HuH-7 (cell line): ENCODE results near the gene MYO3B.

Experiments used
- DNase-seq: peaks from one replicate; pipeline ENCODE4 v3.0.0; 2011; ENCODE audit warnings: low spot score

MYO3B gene

DNA sequence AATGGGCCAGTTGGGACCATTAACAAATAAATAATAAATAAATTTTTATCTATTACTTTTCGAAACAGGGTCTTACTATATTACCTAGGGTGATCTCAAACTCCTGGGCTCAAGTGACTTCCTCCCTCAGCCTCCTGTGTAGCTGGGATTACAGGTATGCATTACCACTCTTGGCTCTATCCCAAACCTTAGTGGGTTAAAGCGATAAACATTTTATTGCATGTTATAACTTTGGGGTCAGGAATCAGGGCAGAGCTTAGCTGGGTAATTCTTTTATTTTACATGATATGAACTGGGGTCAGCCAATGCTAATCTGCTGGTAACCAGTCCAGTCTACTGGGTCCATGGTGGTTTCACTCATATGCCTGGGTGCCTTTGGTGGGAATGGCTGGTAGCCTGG is 127.8 kb downstream of the MYO3B start:
- no peak for DNase-seq

DNA sequence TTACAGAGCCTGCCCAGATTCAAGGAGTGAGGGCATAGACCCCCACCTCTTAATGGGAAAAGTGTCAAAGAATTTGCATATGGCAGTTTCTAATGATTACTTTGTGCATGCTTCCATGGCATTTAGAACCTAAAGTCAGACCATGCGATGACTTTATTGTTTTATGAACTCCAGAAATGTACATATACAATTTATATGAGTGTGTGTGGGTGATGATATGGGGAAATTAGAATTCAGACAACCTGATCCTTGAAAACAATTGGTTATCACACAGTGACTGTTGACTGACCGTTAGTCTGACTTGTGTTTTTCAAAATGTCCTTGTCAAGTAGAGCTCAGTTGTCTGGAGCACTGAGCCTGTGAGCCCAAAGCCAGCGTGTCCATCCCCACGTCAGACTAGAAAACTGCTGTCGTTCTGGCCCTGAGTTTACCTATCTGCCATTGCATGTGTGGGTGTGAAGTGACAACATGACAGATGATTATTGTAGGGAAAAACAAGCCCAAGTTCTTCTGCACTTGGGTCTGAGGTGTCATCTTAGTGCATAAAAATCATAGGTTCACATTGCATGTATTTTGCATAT is 128.4 kb downstream of the MYO3B start:
- no peak for DNase-seq

DNA sequence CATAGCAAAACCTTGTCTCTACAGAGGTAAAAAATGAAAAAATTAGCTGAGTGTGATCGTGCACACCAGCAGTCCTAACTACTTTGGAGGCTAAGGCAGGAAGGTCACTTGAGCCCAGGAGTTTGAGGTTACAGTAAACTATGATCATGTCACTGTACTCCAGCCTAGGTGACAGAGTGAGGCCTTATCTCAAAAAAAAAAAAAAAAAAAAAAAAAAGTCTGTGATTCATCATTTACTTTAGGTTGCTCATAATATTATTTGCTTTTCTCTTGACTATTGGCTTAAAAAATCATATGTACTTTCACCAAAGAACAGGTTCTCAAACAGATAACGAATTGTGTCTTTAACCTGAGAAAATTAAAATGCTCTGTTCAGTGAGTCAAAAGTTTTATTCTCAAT is 129.1 kb downstream of the MYO3B start:
- no peak for DNase-seq

DNA sequence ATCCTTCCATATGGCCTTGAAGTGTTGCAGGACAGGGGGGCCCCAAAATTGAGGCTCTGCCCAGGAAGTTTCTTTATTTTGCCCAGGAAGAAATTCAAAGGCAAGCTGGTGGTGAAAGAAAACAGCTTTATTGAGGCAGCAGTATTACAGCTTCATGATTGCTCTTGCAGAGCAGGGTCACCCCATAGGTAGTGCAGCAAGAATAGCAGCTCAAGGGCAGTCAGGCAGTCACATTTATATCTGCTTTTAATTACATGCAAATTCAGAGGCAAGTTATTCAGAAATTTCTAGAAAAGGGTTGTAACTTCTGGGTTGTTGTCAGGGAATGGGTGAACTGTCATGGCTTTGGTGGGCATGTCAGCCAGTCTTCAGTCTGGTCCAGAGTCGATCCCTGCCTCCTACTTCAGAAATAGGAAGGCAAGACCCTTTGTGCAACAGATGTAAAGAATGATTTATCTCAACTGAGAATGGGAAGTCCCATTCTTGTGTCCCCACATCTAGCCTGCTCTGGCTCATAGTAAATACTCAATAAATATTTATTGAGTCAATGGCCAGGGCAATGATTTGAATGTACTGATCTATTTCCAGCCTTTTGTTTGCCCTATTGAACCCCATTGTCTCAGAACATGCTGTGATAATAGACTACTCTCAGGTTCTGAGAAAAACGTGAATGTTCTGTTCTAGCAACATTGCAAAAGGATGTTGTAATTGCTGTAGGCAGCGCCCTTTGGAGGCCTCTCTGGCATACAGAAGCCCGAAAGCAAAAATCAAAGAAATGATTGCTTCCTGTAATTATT is 129.8 kb downstream of the MYO3B start:
- no peak for DNase-seq

DNA sequence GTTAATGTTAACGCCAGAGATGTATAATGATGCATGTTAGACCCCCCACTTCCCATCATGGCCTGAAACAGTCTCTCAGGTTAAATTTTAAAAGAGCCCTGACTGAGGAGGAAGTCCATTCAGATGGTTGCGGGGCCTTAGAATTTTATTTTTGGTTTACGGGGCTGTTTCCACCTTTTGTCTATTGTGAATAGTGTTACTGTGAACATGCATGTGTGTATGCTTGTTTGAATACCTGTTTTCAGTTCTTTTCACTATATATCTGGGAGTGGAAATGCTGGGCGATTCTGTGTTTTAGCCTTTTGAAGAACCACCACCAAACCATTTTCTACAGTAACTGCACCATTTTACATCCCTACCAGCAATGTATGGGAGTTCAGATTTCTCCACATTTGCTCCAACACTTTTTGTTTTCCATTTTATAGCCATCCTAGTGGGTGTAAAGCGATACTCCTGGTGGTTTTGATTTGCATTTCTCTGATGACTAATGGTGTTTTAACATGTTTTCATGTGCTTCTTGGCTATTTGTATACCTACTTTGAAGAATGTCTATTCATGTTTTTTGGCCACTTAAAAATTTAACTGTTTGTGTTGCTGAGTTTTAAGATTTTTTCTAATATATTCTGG is 133.0 kb downstream of the MYO3B start:
- DNase-seq: no peak

DNA sequence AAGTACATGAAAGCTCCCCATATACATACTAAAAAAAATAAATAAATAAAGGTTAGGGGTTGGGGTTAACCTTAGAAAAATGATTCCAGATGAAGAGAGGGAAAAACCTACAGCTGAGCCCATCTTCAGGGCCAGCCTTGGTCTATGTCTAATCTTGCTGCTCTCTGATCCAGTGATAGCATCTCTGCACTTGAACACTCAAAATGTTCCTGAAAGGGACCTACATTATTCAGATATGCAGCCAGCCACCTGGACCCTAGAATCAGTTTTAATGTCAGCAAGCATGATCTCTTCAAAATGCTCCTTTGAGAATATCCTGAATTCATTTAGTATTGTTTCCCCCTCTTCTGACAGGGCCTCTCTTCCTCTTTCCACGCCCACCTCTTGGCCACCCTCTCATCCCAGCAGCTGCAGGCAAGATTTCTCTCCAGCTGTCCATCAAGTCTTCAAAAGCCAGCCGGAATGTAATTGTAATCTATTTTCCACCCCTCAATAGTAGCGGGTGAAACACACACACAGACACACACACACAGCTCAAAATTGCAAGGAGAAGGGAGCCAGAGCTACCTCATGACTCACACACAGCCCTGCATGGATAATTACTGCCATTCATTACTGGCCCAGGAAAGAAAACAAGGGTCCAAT is 135.5 kb downstream of the MYO3B start:
- DNase-seq: no peak

DNA sequence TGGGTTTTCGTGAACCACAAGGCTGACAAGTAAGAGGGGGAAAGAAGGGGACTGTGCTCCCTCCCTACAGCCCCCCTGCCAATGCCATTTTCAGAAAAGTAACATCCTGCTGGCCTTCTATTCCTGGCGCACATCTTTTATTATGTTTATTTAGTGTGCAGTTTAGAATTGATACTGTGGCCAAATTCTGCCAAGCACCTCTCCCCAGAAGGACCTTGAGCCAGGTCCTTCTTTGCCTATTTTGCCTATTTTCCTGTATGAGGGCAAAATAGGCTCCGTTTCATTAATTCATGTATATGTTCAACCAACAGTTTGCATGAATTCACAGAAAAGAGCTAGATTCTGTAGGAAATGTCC is 136.0 kb downstream of the MYO3B start:
- DNase-seq: no peak

DNA sequence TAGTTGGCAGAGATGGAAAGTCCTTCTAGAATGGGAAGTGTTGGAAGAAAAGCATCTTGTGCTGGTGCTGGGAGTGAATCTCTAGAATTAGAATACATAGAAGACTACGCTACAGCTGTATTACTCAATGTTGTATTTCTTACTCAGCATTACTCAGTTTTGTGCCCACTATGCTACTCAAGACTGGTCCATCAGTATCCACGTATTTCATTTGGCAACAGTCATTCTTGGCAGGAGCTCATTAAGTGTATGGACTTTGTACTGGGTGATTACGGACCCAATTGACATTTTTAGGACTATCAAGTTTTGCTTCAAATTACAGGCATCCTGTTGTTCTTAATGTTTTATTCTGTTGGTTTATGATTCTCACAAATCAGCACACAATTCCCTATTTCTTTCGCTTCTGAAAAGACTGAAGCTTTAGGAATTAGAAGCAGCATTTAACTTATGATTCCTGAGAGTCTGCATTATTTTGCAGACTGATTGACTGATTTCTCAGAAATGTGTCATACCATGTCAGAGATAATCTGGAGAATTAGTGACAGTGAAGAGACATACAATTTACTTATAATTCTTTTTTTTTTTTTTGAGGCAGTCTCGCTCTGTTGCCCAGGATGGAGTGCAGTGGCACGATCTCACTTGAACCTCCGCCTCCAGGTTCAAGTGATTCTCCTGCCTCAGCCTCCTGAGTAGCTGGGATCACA is 136.9 kb downstream of the MYO3B start:
- DNase-seq: no peak

DNA sequence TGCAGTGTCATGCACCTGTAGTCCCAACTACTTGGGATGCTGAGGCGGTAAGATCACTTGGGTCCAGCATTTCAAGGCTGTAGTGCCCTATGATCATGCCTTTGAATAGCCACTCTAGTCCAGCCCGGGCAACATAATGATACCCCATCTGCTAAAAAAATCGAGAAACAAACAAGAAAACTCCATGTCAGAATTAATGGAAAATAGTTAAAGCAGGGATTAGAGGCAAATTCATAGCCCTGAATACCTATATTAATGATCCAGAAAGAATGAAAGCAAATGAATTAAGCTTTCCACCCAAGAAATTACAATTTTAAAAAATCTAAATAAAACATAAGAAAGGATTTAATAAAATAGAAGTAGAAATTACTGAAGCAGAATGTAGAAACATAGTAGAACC is 143.0 kb downstream of the MYO3B start:
- DNase-seq: no peak

DNA sequence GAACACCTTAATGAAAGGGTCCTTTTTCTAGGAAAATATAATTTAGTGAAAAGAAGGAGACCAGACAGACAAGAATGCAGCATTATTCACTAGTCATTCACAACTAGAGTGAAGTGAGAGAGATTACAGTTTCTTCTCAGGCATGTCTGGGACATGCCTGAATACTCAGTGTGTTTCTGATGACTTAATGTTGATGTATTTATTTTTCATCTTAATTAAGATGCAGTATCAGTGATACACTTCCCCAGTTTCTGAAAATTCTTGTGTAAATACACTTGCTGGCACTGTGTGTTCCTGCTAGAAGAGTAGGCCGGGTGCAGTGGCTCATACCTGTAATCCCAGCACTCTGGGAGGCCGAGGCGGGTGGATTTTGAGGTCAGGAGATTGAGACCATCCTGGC is 143.6 kb downstream of the MYO3B start:
- DNase-seq: no peak

DNA sequence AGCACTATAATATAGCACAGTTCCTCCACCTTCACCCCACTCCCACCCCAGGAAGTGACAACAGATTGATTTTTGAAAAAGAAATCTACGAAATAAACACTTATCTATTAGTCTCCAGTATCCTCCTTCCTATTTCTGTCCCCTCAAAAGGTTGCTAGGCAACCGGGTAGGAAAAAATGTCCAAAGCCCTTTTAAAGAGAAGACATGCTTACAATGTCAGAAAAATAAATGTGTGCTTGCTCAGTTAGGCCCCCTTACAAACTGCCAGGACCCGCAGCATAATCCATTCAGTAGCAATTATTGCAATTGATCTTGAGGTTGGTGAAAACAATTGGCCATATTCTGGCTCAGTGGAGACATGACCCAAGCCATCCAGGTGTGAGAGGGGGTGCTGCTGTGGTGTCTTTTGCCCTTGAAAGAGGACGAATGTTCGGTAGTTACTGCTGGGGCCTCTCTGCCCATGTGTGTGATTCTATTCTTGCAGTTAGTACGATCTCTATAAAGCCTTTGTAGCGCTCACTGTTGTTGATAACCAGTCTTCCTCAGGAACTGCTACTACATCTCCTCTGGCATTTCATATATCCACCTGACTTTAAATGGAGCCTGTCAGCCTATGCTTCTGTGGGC is 144.3 kb downstream of the MYO3B start:
- DNase-seq: no peak

DNA sequence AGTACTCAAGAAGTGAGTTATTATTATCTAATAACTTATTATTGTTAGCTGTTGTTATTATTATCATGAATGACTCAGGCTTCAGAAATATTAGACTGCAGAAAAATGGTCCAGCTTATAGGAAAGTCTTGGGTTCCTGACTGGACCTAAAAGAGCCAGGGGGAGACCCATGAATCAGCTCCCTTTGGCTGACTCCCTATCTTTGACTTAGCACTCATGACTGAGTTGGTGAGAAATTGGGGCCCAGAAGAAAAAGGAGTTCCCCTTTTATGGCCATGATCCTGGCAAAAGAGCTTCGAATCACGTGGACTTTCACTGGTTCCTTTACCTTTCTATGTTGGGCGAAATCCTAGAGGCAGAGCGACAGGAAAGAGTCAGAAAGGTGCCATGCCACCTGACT is 145.8 kb downstream of the MYO3B start:
- no peak for DNase-seq

DNA sequence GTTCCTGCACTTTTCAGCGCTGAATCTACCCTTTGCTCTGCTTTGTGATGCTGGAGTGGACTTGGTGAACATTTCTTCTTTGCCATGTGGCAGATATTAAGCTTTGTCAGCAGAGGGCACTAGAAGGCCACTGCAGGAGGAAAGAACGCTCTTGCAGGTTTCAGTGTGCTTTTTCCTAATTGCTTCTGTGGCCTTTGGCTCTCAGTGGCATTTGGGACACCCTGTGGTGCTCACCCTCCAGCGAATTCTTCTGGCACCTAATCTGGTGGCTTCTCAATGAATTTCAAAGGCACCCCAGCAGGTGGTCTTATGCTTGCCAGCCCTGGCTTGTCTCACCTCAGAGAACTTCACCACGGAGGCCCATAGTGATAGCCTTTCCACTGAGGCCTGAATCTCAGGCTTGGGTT is 146.7 kb downstream of the MYO3B start:
- peak; percentile 39 for DNase-seq

DNA sequence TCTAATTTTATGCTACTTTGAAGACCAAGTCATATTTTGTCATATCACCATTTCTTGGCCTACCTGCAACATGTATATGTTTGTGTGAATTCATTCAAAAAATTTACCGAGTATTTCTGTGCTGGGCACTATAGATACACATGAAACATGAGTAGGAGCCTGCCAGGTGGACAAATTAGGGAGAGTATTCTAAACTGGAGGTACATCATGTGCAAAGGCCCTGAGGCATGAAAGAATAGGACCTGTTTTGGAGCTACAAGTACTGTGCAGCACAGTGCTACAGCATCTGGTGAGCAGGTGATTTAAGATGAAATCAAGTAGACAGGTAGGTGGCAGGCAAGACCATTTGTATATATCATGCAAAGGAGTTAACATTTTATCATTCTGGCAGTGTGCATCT is 152.9 kb downstream of the MYO3B start:
- DNase-seq: no peak

DNA sequence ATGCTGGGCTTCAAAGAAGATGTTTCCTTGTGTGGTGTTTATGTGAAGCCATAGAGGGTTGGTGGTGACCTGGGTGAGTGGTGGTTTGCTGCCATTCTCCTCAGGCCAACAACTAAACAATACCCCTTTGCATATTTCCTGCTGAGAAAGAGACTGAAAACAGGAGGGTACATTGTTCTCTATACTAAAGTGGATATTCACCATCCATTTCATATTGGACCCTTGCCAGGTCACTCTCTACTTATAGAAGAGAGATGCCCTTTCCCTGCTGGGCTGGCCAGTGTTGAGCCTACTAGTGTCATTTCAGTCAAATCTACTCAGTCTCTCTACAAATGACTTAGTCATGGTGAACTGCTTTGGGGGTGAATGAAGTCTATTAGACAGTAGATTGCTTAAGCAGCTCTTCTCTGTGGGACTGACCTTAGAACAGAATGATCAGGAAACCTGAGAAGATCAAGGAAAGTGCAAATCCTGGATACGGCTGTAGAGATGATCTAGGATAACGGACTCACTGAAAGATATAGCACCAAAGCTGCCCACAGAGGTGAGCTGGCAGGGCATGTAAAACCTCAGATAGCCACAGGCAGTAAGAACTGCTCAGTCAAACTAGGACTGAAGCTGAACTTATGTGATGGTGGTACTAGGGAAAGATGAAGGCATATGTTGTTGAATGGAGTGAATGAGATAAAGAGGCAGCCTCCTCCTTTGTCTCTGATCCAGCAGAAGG is 154.9 kb downstream of the MYO3B start:
- no peak for DNase-seq

DNA sequence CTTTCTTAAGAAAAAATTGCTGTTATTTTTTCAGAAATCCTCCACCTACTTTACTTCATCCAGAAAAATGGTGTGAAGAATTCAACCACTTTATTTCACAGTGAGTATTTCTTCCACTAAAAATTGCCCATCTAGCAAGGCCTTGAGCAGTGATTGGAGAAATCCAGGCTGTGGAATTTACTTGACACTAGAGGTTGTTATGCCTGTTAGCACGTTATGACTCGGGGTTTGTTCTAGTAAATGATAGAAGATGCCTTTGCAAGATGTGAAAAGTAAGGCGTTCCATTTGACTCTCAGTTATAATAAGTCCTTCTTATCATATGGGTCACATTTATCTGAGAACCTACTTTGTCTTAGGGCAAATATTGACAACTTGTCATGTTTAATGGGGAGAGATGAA is 157.4 kb downstream of the MYO3B start:
- DNase-seq: no peak

DNA sequence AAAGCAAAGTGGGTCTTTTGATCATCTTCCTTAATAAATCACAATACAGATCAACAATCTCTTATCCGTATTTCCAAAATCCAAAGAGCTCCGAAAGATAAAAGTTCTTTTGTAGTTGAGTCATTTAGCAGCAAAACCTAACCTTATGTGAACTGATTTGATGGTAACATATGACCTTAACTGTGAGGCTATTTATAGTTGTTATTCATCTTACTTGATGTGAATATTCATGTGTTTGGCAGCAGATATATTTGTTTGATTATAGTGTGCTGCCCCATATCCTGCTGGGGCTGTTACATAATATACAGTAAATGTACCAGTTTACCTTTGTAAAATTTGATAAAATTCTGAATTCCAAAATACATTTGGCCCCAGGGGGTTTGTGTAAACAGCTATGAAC is 158.5 kb downstream of the MYO3B start:
- DNase-seq: no peak

DNA sequence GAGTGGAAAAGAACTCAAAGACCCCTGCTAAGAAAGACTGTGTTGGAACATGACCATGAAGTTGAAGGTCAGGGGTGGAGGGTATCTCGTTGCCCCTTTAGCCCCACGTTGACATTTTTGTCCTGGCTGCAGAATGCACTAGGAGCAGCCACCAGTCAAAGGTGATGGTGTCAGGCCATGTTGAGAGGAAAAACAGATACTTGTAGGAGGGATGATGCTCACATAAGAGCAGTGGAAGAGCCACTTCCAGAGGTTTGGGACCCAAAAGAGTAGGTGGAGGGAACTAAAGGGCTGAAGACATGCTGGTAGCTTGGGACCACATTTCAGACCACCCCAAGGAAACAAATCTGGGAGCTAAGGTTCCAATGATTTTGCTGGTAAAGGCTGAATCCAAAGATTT is 159.0 kb downstream of the MYO3B start:
- no peak for DNase-seq

DNA sequence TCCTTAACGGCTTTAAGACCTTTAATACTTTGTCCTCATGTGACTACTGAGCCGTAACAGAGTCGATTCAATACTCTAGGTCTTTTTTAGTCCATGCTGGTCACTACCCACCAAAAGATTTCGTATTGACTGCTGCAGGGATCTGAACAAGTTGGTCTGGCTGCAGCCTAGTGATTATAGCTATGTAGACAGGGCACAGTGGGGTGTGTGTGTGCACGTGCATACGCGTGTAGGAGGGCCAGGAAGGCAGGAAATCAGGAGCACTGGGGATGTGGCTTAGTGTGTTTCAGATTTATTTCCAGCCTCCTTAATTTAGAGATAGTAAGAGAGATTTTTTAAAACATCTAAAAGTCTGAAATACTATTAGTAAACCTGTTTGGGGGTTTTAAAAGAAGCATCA is 161.4 kb downstream of the MYO3B start:
- DNase-seq: no peak

DNA sequence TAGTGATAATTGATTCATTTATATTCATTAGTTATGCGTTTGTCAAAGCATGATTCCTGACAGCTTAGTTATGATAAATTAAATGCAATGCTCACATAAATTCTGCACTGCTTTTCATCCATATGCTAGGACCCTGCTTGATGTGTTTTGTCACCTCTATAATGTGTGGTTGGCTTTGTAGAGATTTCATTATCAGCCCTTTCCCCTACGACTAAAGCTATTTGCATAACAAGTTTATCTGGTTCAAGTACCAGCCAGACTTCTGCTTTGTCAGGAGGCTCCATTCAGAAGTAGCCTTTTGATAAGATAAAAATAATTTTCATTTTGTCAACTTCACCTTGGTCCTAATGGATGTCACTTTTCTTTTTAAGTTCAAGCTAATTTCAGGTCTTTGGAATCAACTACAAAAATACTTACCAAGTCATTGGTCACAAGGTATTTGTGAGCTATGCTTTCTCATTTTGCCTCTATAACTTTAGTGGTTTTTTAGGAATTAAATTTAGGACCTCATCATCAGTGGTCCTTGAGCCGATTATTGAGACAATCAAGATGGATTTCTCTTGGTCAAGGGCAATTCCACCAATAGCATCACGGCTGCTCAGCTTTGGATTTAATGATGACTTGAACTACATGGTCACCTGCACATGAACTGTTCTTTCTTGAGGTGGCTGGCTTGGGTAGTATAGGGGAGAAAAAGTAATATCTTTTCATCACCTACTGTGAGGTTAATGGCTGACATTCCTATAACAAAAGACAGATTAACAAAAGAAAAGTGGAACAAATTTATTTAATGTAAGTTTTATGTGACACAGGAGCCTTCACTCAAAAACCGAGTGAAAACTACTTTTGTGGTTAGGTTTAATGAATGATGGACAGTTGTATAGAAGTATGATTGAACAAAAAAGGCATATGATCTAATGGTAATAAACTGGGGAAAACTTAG is 162.1 kb downstream of the MYO3B start:
- no peak for DNase-seq
